SK-N-MC (cell line): ENCODE results near the gene ARTN.

Experiments used
- EZH2 ChIP-seq: fragments of 200-600 bp; sonication (generic); IDR thresholded peaks from one replicate; pipeline ENCODE4 v1.6.1; 2017; ENCODE audit warnings: antibody characterized with exemption
- POLR2AphosphoS5 ChIP-seq: IDR thresholded peaks from 2 replicates; pipeline ENCODE4 v1.6.1; 2012; ENCODE audit warnings: mild to moderate bottlenecking, low read depth, low read length, borderline replicate concordance

GRCh38 chr1:43963006-43963405, 29.4 kb downstream of the ARTN start:
- TF ChIP-seq EZH2 (no peak), POLR2AphosphoS5 (no peak)
